Loucy (cell line): ENCODE measurements around the gene CLTCL1.

ENCODE experiments used
- H2AFZ ChIP-seq: fragments of 200-600 bp; sonication (generic); 2 replicates; pipeline ENCODE4 v1.6.0; 2016; ENCODE audit warnings: antibody characterized with exemption, mild to moderate bottlenecking, low read length, moderate library complexity
- H3F3A ChIP-seq: fragments of 200-600 bp; 2 replicates; pipeline ENCODE4 v1.6.0; 2016; ENCODE audit warnings: antibody characterized with exemption, low read depth, mild to moderate bottlenecking
- H3K27me3 ChIP-seq: fragments of 200-600 bp; sonication (generic); 2 replicates; pipeline ENCODE4 v1.6.1; 2014; ENCODE audit warnings: low read length, mild to moderate bottlenecking; ENCODE audit not compliant: insufficient read depth, poor library complexity, severe bottlenecking
- H3K36me3 ChIP-seq: fragments of 200-600 bp; sonication (generic); 2 replicates; pipeline ENCODE4 v1.6.1; 2016; ENCODE audit warnings: low read length; ENCODE audit not compliant: insufficient read depth
- H3K4me1 ChIP-seq: fragments of 200-600 bp; sonication (generic); 2 replicates; pipeline ENCODE4 v1.5.1; 2014; ENCODE audit warnings: low read length, mild to moderate bottlenecking; ENCODE audit not compliant: insufficient read depth, poor library complexity, severe bottlenecking
- H3K4me2 ChIP-seq: fragments of 200-600 bp; sonication (generic); 2 replicates; pipeline ENCODE4 v1.6.0; 2014; ENCODE audit warnings: antibody characterized with exemption, low read length, low read depth, mild to moderate bottlenecking; ENCODE audit not compliant: poor library complexity, severe bottlenecking
- H3K4me3 ChIP-seq: fragments of 200-600 bp; sonication (generic); 2 replicates; pipeline ENCODE4 v1.5.1; 2014; ENCODE audit warnings: low read length, mild to moderate bottlenecking, mixed read lengths; ENCODE audit not compliant: poor library complexity, severe bottlenecking
- H3K79me2 ChIP-seq: fragments of 200-600 bp; sonication (generic); 2 replicates; pipeline ENCODE4 v1.6.1; 2014; ENCODE audit warnings: low read length; ENCODE audit not compliant: insufficient read depth
- H3K9ac ChIP-seq: fragments of 200-600 bp; sonication (generic); 2 replicates; pipeline ENCODE4 v1.6.0; 2014; ENCODE audit warnings: mild to moderate bottlenecking, low read depth, low read length, moderate library complexity; ENCODE audit not compliant: poor library complexity, severe bottlenecking
- H3K9me2 ChIP-seq: fragments of 200-600 bp; sonication (generic); replicated peaks from 2 replicates; pipeline ENCODE4 v1.6.1; 2016; ENCODE audit warnings: low read depth, low read length, mixed read lengths
- H3K9me3 ChIP-seq: fragments of 200-600 bp; sonication (generic); 2 replicates; pipeline ENCODE4 v1.6.1; 2014; ENCODE audit warnings: mild to moderate bottlenecking, antibody characterized with exemption, low read length, low read depth; ENCODE audit not compliant: insufficient read depth
- H4K20me1 ChIP-seq: fragments of 200-600 bp; sonication (generic); 2 replicates; pipeline ENCODE4 v1.6.0; 2014; ENCODE audit warnings: antibody characterized with exemption, low read length, mild to moderate bottlenecking; ENCODE audit not compliant: insufficient read depth, poor library complexity, severe bottlenecking
- EZH2phosphoT487 ChIP-seq: fragments of 200-600 bp; IDR thresholded peaks from 2 replicates; pipeline ENCODE4 v1.6.1; 2018; ENCODE audit warnings: antibody characterized with exemption, mild to moderate bottlenecking, moderate library complexity, borderline replicate concordance
- TF ChIP-seq, protein P1 (sequence below): fragments of 200-600 bp; sonication (generic); conservative IDR thresholded peaks from 2 replicates; pipeline ENCODE4 v1.5.1; 2014; ENCODE audit warnings: mild to moderate bottlenecking, antibody characterized with exemption, low read length

Gene CLTCL1

GRCh38 chr22:19179497-19180048 is 111.9 kb downstream of the CLTCL1 start:
- Histone ChIP-seq H3K79me2 (peaks cover 24% of the 10 kb centered on the region; the same call in 1 of the 2 replicates), H3K36me3 (no peaks in the 10 kb centered on the region), H3K9me3 (no peaks in the 10 kb centered on the region), H3K4me2 (peak overlapping the region; percentile 98), H3K9me2 (no peaks in the 10 kb centered on the region), H3F3A (no peaks in the 10 kb centered on the region), H3K27me3 (no peaks in the 10 kb centered on the region), H4K20me1 (peaks cover 18% of the 10 kb centered on the region), H2AFZ (peak overlapping the region; percentile 92), H3K4me1 (peaks cover 23% of the 10 kb centered on the region), H3K4me3 (peak overlapping the region; percentile 78), H3K9ac (peak overlapping the region; percentile 69)
- TF ChIP-seq, protein P1, sequence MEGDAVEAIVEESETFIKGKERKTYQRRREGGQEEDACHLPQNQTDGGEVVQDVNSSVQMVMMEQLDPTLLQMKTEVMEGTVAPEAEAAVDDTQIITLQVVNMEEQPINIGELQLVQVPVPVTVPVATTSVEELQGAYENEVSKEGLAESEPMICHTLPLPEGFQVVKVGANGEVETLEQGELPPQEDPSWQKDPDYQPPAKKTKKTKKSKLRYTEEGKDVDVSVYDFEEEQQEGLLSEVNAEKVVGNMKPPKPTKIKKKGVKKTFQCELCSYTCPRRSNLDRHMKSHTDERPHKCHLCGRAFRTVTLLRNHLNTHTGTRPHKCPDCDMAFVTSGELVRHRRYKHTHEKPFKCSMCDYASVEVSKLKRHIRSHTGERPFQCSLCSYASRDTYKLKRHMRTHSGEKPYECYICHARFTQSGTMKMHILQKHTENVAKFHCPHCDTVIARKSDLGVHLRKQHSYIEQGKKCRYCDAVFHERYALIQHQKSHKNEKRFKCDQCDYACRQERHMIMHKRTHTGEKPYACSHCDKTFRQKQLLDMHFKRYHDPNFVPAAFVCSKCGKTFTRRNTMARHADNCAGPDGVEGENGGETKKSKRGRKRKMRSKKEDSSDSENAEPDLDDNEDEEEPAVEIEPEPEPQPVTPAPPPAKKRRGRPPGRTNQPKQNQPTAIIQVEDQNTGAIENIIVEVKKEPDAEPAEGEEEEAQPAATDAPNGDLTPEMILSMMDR, result peak; percentile 76
- no peak for TF ChIP-seq EZH2phosphoT487

- peaks cover 31% of the 10 kb centered on the region; the same call in 1 of the 2 replicates for H3K79me2 ChIP-seq
- TF ChIP-seq, protein P1, result no peak
- peak within 1 kb of the TSS; percentile 98 for H3K4me2 ChIP-seq
- no peaks in the 10 kb centered on the region for H3K9me3 ChIP-seq
- peak within 1 kb of the TSS; percentile 71 for H3K9ac ChIP-seq
- peak within 1 kb of the TSS; percentile 92 for H2AFZ ChIP-seq
- H3K4me1 ChIP-seq, result peaks cover 23% of the 10 kb centered on the region
- no peaks in the 10 kb centered on the region for H3K27me3 ChIP-seq
- no peaks in the 10 kb centered on the region for H3K9me2 ChIP-seq
- H3F3A ChIP-seq, result no peaks in the 10 kb centered on the region
- peak within 1 kb of the TSS; percentile 78 for H3K4me3 ChIP-seq
- H4K20me1 ChIP-seq, result peaks cover 18% of the 10 kb centered on the region
- no peaks in the 10 kb centered on the region for H3K36me3 ChIP-seq
These were observed 112.6 kb downstream of the CLTCL1 start, which contains the start of gene SLC25A1 for GRCh38 chr22:19178657-19179496. Gene SLC25A1 (minus strand): TSS chr22:19178736. CDS start chr22:19178673, 63 bp downstream.

- Histone ChIP-seq H2AFZ (peak overlapping the region; percentile 92), H3K36me3 (no peaks in the 10 kb centered on the region), H3K79me2 (peaks cover 38% of the 10 kb centered on the region; the same call in 1 of the 2 replicates), H4K20me1 (peaks cover 18% of the 10 kb centered on the region), H3K4me1 (peaks cover 23% of the 10 kb centered on the region), H3K9ac (peak overlapping the region; percentile 71), H3K9me3 (no peaks in the 10 kb centered on the region), H3K4me3 (peak overlapping the region; percentile 78), H3F3A (no peaks in the 10 kb centered on the region), H3K27me3 (no peaks in the 10 kb centered on the region), H3K9me2 (no peaks in the 10 kb centered on the region), H3K4me2 (peak overlapping the region; percentile 83)
- TF ChIP-seq, protein P1, result no peak
- TF ChIP-seq EZH2phosphoT487, result no peak
These were observed 113.4 kb downstream of the CLTCL1 start for GRCh38 chr22:19178065-19178656.
